LHCN-M2 (cell line): ENCODE measurements around the gene NRG3. TPM values are rescaled to one million over a fixed set of nuclear protein-coding genes. Genes with fewer than 3 reads are reported as not detected.
"Not testable (repeated sequence)": the region's sequence is repeated elsewhere in the genome, so short reads cannot be mapped to it uniquely, and the experiment has no call there.

ENCODE experiments used
- DNase-seq: peaks from one replicate; pipeline ENCODE4 v3.0.0-alpha.2; 2012; ENCODE audit warnings: low read depth
- total RNA-seq: library from RNA; depleted of rRNA; stranded (reverse); fragments of >200 nt; gene quantifications from 2 replicates; pipeline ENCODE4 v1.2.3, GENCODE V29; 2014

The NRG3 gene
- total RNA-seq, 1 experiment from 2014 or later = not detected

DNA sequence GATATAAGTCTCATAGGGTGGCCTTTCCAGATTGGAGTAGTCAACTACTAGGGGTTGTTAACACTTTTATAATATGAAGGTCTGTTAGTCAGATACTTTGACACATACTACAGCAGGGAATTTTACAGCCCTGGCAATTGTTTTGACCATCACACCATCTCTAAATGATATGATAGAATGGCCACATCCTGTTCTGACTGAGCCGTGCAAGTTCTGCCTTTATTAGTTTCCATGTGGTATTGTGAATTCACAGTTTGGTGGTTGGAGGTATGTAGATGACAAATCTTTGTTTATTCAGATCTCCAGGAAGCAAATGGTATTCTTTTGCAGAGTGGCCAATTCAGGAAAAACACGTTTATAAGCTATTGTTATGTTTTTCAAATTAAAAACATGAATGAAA is 83.0 kb downstream of the NRG3 start:
- no peak for DNase-seq

DNA sequence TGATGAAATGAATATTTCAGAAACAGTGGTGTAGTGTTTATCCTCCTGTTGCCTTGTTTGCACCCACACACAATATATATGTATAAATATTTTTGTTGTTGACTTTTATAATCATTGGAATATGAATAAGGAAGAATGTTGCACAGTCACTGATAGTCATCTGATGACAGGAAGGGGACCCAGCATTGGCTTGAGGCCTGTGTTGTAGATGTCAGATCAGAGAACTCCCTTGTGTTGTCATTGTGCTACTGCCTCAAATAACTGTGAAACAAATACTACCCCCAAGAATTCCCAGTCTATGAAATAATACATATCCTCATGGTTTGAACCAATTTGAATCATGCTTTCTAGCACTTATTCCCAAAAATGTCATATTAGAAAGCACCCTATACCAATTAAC is 84.0 kb downstream of the NRG3 start:
- no peak for DNase-seq

DNA sequence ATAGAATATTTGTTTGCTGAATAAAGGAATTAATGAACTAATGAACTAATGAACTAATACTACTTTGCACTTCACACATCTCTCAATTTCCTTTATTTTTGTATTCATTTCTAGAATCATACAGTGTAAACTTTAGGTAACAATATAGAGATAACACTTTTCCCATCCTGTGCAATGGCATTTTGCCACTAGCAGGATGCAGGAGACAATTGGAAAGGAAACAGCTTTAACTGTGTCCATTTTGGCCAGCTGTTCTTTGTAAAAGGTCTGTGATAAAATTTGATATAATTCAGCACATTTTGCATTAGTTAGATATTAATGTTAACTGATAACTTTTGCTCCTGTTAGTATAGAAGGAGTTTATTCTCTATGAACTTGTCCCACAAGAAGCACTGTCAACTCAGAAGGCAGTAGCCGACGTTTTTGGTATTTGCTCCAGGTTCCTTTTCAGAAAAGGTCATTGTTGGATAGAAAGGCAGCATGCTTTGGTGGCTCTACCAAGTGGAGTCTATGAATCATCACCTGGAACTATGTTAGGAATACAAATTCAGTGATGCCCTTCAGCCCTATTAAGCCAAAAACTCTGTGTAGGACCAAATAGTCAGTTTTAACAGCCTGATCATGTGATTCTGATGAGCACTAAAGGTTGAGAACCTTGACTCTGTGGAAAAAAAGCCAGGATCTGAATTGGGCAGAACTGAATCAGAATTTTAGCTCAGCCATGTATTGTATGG is 86.6 kb downstream of the NRG3 start:
- DNase-seq = no peak

DNA sequence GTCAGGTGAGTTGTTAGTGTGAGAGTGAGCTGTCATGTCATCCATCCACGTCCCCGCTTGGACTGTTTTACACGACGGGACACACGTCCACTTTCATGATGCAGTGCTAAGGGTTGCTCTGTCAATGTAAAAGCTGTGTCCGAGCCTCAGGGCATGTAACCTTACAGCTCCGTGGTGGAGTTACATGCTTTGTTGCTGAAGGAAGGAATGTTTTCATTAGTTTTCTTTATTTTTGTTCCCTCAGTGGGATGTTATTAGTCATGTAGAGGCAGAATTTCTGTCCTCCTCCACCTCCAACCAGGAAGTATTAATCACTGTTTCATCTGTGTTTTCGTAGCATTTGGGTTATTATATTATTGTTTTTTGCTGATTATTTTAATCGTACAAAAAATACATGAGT is 88.6 kb downstream of the NRG3 start:
- DNase-seq = no peak

DNA sequence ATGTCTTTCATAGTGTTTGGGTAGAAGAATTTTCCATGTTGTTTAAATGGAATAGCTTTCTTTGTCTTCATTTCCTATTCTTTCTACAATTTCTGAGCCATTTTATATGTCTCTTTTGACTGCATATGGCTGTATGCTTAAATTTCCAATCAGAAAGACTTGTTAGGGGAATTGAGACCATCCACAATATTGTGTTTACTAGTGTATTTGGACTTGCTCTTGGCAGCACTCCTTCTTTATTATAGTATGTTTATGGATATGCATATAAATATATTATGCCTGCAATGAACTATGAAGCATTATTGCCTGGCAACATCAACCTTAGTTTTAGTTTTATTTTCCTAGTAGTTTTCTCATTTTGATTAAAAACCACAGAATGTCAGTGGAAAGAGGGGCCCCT is 92.7 kb downstream of the NRG3 start:
- DNase-seq = no peak

DNA sequence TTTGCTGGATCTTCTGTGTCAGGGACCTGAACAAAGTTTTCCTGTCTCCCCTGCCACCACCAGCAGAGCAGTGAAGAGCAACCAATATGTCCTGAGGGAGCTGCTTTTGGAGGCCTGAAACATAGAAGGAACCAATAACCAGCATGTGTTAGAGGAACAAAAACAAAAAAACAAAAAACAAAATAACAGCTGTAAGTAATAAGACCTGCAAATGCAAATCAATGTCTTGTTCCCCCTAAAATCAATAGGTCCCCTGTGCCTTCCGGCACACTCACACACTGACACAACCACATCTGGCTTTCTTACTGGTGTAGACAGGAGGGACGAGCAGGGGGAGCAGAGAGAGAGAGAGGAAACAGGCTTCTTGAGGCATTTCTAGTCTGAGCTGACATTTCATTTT is 94.1 kb downstream of the NRG3 start:
- DNase-seq = no peak

DNA sequence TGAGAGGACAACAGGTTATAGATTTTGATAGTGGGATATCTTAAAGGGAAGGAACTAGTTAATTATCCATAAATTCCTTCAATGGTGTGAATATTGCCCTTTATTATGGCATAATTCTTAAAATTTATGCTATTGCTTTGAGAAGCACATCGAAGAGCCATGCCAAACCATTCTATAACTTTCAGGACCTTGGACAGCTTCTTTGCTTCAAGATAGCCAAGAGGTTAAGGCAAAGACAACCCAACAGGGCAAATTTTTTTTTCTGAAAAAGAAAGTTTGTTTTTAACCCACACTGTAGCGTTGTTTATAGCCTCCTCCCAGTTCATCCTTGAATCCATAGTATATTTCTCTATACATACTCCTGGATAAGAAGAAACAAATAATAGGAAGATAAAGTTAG is 103.2 kb downstream of the NRG3 start:
- DNase-seq = peak; percentile 0

DNA sequence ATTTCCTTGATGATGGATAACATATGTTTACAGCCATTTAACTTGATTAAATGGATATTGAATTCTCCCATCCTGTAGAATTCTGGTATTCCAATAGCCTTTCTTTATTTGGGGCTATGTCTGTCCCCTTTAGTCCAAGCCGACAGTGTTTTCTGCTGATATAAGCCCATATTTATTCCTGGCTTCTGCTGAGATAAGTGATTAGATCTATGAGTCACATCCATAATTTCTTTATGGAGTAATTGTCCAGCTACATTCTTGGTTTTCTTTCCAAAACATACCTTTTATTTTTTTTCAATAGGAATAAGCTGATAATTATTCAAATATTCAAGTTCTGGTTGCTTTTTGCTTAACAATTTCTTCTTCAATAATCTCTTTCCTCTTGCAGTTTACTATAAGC is 106.7 kb downstream of the NRG3 start:
- DNase-seq = no peak

DNA sequence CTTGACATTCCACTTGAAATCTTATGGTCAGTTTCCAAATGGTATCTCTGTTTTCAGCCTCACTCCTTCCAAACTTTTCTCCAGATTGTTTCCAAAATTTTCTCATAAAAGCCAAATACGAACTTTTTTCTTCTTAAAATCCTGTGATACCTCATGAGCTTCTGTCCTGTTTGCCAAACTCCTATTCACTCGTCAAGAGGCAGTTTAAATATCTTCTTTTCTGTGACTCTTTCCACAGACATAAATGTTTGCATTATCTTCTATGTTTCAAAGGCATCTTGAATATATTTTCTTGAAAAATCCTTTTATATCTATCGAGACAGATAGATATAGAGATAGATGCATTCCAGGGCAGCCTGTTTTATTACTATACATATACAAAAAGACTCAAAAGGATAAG is 109.4 kb downstream of the NRG3 start:
- no peak for DNase-seq

DNA sequence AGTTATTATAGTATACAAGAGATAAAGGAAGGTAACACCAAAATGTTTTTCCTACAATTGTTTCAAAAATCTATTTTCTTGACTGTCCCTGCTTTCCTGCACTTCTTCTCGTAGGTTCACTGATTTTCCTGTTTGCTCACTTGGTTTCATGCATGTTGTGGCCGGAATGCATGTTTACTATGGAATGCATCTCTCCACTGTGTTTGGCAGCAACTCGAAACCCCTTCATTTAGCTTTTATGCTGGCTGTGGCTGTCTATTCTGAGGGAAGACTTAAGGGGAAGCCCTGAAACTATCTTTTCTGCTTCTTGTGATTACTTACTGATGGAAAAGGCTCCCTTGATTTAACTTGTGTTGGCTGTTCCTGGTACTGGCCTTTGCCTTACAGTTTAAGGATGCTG is 120.3 kb downstream of the NRG3 start:
- no peak for DNase-seq

DNA sequence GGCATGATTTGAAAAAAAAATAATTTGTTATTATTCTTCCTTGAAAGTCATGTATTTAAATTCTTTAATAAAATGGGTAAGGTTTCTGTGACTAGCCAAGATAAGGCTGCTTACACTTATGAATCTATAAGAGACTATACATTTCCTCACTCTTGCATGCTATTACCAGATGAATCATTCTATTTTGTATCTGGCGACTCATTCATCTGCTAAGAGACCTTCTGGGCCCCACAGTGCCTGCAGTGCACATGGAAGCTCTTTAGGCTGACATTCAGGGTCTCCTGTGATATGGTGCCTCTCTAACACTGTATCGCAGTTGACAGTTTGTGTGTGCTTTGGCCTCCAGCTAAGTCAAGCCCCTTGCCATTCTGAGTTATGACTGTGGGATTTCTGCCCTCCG is 121.9 kb downstream of the NRG3 start:
- no peak for DNase-seq

DNA sequence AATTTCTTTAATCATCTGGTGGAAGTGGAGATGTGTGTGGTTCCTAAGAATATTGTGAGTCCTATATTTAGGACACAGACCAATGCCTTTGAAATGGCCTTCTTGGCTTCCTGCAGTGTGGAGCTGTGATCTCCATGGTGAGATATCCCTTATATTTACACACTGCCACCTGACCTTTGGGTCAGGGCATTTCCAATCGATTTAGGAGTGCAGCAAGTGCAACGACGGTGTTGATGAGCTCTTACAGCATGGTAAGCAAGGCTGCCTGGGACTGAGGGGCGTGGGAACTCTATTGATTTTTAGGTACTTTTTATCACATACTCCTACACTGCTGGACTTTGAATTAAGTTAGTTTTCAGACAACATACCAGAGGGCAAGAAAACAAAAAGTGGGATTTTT is 146.0 kb downstream of the NRG3 start:
- no peak for DNase-seq

DNA sequence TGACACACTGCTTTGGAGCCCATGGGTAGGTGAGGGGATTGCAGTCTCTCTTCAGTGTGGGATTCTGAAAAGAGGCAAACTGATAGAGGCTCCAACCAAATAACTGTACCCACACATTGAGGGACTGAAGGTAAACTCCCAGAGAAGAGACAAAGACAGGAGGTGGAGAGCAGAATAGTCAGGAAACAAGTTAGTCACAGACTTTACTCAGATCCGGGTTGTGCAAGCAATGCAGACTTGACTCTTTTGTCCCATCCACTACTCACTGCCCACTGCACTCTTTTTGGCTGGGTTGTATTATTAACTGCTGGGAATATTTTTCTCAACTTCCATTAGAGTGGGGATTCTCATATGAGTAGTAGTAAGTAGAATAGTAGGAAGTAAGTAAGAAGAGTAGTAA is 152.7 kb downstream of the NRG3 start:
- DNase-seq = no peak

DNA sequence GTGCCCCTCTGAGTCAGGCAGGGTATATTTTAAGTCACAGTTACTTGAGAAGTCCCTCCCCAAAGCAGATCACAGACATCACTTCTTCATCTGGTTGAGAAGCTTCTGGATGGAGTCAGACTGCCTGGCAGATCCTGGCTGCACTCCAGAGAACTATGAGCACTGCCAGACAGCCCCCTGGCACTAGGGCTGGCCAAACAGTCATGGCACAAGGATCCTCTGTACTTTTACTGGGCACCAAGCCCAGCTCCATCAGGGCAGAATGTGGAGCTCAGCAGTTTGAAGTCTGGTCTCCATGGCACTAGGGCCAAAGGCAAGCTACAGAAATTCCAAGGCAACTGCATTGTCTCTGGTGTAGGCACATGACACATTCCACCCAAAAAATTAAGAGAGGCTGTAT is 162.1 kb downstream of the NRG3 start:
- no peak for DNase-seq

DNA sequence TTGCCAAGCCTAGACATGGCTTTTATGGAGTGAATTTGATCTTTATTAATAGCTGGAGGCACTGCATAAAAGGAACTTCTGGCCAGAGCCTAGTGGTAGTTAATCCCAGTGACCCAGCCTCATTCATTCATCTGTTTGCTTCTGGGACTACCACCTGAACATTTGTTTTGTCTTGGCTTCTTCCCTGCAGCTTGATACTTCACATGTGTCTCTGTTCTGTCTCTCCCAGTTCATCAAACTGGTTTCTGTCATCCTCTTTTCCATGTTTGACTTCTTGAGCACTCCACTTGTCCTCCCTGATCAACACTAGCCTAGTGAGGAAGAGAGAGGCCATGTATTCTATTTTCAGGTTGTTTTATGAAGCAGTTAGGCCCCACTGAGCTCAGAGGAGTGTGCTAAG is 163.6 kb downstream of the NRG3 start:
- no peak for DNase-seq

DNA sequence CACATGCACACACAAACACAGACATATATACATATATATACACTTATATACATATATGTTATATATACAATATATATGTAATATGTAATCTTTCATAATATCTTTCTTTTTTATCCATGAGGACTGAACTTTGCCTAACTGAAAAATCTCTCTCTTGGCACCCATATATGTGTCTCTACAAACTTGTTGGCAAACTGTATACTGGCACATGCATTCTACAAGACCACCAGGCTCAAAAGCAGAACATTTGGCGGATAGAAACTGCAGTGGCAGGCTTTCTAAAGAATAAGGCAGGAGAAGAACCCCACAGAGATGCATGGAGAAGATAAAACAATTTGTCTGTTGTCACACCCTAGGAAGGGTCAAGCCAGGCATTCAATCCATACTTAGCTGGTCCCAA is 165.3 kb downstream of the NRG3 start:
- no peak for DNase-seq

DNA sequence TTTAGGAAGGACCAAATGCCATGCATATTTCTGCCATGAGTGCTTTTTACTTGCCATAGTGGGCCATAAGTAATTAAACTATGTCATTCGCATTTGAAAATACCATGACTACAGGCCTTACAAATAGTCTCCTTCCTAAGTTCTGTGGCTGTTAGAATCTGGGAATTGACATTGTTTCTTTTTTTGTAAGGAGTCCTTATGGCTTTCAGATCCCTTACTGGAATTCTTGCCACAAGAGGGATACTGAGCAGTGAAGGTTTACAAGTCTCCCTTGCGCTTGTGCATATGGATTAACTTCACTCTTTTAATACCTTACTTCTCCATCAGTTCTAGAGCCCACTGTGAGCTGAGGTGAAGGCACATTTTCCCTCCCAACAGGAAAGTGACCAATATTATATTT is 166.0 kb downstream of the NRG3 start:
- DNase-seq = no peak

DNA sequence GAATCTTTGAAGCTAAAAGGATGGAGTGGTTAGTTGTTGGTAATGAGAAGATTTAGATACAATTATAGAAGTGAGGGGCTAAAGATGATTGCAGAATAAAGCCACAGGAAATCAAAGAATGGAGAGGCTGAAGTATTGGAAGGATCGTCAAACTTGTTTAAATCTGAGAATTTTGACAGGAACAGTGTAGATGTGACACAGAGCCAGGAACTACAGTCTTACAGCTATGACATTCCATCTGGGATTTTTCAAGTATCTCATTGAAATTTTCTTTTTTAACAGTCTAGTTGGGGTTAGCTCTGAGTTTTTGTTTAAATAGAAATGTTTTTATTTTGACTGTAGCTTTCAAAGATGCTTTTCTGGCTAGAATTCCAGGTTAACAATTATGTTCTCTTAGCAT is 181.4 kb downstream of the NRG3 start:
- DNase-seq = no peak

DNA sequence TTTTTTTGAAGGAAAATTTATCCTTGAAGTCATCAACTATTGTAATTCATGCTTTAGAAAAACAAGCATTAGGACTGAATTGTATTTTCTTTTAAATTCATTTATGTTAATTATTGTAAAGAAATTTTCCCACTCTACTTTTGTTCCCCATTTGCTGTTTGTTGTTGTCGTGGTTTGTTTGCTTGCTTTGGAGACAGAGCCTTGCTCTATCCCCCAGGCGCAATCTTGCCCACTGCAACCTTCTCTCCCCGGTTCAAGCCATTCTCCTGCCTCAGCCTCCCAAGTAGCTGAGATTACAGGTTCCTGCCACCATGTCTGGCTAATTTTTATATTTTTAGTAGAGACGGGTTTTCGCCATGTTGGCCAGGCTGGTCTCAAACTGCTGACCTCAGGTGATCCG is 192.2 kb downstream of the NRG3 start:
- DNase-seq = not testable (repeated sequence)

DNA sequence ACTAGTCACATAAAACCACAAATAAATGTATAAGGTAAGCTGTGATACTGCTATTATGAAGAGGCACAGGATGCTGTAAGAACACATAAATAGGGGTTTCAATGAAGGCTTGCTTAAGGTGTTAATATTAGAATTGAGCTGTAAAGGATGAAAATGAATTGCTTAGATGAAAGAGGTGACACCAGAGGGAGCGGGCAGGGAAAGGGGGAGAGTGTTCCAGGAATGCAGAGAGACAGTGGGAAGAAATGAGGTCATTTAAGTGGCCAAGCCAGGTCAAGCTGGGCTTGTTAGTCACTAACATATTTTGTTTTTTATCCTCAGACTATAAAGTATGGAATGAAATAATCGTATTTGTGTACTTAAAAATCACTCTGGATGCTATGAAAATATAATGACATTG is 193.5 kb downstream of the NRG3 start:
- DNase-seq = no peak

DNA sequence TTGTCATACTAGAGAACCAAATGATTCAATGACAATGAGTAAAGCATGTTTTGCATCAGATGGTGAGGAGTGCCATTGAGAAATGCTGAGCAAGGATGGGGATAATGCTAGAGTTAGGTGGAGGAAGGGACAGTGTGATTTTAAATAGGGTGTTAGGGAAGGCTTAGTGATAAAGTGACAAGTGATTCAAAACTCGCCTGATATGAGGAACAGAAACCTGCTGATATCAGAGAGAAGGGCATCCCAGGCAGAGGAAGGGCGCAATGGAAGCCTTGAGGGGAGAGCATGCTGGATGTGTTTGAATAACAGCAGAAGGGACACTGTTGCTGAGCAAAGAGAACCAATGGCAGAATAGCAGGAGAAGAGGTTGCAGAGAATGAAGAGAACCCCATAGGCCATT is 196.2 kb downstream of the NRG3 start:
- no peak for DNase-seq

DNA sequence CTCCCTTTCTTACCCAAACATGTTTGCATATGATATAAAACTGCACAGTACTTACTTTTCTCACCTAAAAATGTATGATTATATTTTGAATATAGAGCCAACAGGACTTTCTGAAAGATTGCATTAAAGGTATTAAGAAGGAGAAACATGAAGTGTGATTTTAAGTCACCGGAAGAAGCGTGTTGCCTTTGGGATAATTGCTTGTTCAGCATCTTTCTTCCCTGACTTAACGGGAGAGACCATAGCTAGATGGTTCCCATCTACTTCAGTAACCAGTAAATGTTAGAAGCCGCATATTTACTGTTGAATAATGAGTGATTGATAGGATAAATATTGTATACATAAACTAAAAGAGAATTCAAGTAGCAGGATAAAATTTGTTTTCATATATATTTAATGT is 197.1 kb downstream of the NRG3 start:
- no peak for DNase-seq

DNA sequence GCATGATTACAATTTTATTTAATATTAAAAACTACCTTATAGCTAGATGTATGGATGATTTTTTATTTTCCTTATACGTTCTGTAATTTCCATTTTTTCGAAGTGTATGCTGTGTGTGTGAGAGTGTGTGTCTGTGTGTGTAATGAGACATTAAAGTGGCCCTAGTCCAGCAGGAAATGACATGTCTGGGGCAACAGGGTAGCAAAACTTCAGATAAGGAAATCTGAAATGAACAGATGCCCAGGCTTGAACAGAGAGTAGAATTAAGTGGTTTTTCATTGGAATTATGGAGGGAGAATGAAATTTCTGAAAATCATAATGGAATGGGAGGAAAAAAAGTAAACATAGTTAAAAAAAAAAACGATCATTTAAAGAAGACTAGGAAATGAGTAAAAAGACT is 200.6 kb downstream of the NRG3 start:
- DNase-seq = no peak

DNA sequence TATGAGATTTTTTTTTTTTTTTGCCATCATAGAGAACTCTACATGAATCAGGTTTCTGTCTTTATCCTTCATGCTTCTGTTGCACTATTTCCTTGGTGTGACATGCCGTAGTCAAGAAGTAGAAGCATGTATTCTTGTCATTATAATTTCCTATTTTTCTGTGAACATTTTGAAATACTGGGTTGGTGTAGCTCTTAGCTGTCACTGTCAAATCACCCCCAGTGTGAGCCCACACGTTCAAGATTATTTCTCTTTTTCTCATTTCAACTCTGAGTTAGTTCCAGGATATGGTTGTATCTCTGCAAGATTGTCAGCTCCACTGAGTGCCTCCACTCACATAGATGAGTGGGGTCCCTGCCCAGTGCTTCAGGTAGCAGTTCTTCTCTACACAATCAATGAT is 209.5 kb downstream of the NRG3 start:
- no peak for DNase-seq
